ENCODE results near the gene NACC2.

Gene NACC2

GRCh38 chr9:136056546-136057235 lies 38.4 kb downstream of the NACC2 start:
- no peak for ATAC-seq
- TF ChIP-seq, protein P1, sequence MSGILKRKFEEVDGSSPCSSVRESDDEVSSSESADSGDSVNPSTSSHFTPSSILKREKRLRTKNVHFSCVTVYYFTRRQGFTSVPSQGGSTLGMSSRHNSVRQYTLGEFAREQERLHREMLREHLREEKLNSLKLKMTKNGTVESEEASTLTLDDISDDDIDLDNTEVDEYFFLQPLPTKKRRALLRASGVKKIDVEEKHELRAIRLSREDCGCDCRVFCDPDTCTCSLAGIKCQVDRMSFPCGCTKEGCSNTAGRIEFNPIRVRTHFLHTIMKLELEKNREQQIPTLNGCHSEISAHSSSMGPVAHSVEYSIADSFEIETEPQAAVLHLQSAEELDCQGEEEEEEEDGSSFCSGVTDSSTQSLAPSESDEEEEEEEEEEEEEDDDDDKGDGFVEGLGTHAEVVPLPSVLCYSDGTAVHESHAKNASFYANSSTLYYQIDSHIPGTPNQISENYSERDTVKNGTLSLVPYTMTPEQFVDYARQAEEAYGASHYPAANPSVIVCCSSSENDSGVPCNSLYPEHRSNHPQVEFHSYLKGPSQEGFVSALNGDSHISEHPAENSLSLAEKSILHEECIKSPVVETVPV (CRISPR knock-in tag; IDR thresholded peaks at IDR 0.05), result no peak
- no peak for TF ChIP-seq OSR1 (CRISPR knock-in tag; IDR thresholded peaks at IDR 0.05)
- no peak for TF ChIP-seq TCF4 (CRISPR knock-in tag; IDR thresholded peaks at IDR 0.05; ENCODE audit: borderline replicate concordance)
- no peak for TF ChIP-seq PPARA (CRISPR knock-in tag; IDR thresholded peaks at IDR 0.05; ENCODE audit: borderline replicate concordance)
- TF ChIP-seq ISL1 (CRISPR knock-in tag; IDR thresholded peaks at IDR 0.05), result no peak
- no peak for TF ChIP-seq ESRRG (CRISPR knock-in tag; IDR thresholded peaks at IDR 0.05)
- TF ChIP-seq, protein P2, sequence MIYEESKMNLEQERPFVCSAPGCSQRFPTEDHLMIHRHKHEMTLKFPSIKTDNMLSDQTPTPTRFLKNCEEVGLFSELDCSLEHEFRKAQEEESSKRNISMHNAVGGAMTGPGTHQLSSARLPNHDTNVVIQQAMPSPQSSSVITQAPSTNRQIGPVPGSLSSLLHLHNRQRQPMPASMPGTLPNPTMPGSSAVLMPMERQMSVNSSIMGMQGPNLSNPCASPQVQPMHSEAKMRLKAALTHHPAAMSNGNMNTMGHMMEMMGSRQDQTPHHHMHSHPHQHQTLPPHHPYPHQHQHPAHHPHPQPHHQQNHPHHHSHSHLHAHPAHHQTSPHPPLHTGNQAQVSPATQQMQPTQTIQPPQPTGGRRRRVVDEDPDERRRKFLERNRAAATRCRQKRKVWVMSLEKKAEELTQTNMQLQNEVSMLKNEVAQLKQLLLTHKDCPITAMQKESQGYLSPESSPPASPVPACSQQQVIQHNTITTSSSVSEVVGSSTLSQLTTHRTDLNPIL (CRISPR knock-in tag; IDR thresholded peaks at IDR 0.05; ENCODE audit: low read depth), result no peak
- no peak for TF ChIP-seq ZFP3 (CRISPR knock-in tag; IDR thresholded peaks at IDR 0.05)
- TF ChIP-seq, protein P3, sequence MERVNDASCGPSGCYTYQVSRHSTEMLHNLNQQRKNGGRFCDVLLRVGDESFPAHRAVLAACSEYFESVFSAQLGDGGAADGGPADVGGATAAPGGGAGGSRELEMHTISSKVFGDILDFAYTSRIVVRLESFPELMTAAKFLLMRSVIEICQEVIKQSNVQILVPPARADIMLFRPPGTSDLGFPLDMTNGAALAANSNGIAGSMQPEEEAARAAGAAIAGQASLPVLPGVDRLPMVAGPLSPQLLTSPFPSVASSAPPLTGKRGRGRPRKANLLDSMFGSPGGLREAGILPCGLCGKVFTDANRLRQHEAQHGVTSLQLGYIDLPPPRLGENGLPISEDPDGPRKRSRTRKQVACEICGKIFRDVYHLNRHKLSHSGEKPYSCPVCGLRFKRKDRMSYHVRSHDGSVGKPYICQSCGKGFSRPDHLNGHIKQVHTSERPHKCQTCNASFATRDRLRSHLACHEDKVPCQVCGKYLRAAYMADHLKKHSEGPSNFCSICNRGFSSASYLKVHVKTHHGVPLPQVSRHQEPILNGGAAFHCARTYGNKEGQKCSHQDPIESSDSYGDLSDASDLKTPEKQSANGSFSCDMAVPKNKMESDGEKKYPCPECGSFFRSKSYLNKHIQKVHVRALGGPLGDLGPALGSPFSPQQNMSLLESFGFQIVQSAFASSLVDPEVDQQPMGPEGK (CRISPR knock-in tag; IDR thresholded peaks at IDR 0.05; ENCODE audit: borderline replicate concordance), result no peak
- no peak for TF ChIP-seq ARNTL (CRISPR knock-in tag; IDR thresholded peaks at IDR 0.05; ENCODE audit: borderline replicate concordance, low read depth)

DNA sequence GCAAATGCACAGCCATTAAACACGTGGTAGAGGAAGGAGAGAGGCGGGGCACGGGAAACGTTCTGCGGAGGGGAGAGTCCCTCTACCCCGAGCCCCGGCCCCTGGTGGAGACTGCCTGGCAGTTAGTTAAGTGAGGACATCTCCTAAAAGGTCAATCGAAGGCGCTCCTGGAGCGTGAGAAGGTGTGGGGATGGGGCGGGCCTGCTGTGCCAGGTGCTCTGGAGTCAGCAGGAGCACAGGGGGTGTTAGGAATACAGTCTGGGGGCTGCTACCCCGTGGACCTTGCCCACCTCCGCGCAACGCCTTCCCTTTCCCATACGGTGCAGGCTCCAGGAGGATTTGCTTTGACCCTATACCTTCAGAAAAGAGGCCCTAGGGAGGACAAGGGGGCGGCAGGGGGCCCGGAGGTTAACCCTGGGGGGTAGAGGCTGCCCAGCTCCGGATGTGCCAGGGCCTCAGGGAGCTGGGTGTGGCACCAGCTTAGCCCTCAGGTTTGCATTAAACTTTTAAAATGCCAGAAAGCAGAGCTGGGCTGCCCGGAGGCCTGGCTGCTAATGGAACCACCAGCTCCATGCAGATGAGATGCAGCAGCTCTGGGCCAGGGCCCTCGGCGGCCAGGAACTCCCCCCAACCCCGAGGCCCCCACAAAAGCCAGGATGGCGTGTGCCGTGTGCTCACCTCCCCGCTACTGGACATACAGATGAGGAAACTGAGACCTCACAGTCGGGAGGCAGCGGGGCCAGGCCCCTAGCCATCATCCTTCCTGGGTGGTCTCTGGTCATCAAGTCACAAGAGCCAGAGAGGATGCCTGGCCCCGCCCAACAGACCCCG lies 39.2 kb downstream of the NACC2 start:
- TF ChIP-seq, protein P3 (CRISPR knock-in tag; IDR thresholded peaks at IDR 0.05; ENCODE audit: borderline replicate concordance), result no peak
- TF ChIP-seq GLIS3 (CRISPR knock-in tag; IDR thresholded peaks at IDR 0.05) (no peak), ZNF70 (CRISPR knock-in tag; IDR thresholded peaks at IDR 0.05) (no peak), ZFP3 (CRISPR knock-in tag; IDR thresholded peaks at IDR 0.05) (no peak)
- ATAC-seq, result no peak

DNA sequence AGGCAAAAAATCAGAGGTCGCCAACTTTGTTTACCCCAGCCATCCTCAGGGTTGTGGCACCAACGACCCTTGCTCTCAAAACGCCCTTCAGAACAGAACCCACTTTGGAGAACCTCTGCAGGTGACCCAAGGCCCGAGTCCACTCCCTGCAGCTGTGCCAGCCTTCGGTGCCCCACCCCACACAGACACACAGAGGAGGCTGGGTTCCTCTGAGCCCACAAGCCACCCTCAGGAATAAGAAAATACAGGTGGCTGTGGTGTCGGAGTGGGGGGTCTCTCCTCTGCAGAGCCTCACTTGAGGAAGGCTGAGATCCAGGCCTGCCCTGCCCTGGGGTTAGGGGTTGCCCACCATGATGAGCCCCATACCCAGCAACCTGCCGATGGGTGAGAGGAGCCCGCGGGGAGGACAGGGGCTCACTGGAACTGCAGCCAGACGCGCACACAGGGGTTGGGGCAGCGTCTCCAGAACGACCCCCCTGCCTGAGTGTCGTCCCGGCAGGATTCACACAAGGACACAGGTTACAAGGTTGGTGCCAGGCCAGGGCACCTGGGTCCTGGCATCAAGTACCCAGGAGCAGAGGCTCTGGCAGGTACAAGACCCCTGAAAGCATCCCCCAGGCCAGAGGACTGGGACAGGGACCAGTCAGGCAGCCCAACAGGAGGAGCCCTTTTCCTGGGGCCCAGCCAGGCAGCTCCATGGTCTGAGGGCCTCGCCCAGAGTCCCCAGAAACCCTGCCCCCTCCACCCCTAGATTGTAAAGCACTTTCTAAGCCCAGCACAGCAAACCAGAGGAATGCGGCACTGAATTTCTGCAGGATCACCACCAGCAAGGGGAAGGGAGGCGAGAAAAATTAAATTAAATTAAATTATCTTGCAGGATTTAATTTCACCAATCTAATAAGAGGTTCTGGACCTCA lies 40.0 kb downstream of the NACC2 start:
- TF ChIP-seq ISL1 (CRISPR knock-in tag; IDR thresholded peaks at IDR 0.05) (no peak), ZFP3 (CRISPR knock-in tag; IDR thresholded peaks at IDR 0.05) (no peak), ZC3H10 (CRISPR knock-in tag; IDR thresholded peaks at IDR 0.05) (no peak), CSDC2 (CRISPR knock-in tag; IDR thresholded peaks at IDR 0.05) (no peak), SNAI2 (CRISPR knock-in tag; IDR thresholded peaks at IDR 0.05) (no peak), PPARA (CRISPR knock-in tag; IDR thresholded peaks at IDR 0.05; ENCODE audit: borderline replicate concordance) (no peak), ZFP30 (CRISPR knock-in tag; IDR thresholded peaks at IDR 0.05) (no peak), RARB (CRISPR knock-in tag; IDR thresholded peaks at IDR 0.05) (no peak), TSHZ2 (CRISPR knock-in tag; IDR thresholded peaks at IDR 0.05) (no peak), BACH2 (CRISPR knock-in tag; IDR thresholded peaks at IDR 0.05; ENCODE audit: borderline replicate concordance) (no peak), TOX (CRISPR knock-in tag; IDR thresholded peaks at IDR 0.05; ENCODE audit: borderline replicate concordance) (no peak), GLIS3 (CRISPR knock-in tag; IDR thresholded peaks at IDR 0.05) (no peak), TCF4 (CRISPR knock-in tag; IDR thresholded peaks at IDR 0.05; ENCODE audit: borderline replicate concordance) (no peak), ESRRG (CRISPR knock-in tag; IDR thresholded peaks at IDR 0.05) (no peak), ZNF70 (CRISPR knock-in tag; IDR thresholded peaks at IDR 0.05) (no peak)
- TF ChIP-seq, protein P2 (CRISPR knock-in tag; IDR thresholded peaks at IDR 0.05; ENCODE audit: low read depth), result no peak
- TF ChIP-seq, protein P1 (CRISPR knock-in tag; IDR thresholded peaks at IDR 0.05), result no peak
- no peak for ATAC-seq
